ENCODE measurements around the gene S100A12. TPM values are rescaled to one million over a fixed set of nuclear protein-coding genes. Genes with fewer than 3 reads are reported as not detected.

S100A12 gene
- total RNA-seq, result not detected in 2 replicates

GRCh38 chr1:153375511-153375910 lies at the start of gene S100A12:
S100A12 (minus strand) TSS chr1:153375621; CDS start chr1:153374592, 1,029 bp downstream.

GRCh38 chr1:153415850-153416570 lies 40.6 kb upstream of the S100A12 start, which contains the start of gene S100A7A:
S100A7A (plus strand) TSS chr1:153416520; CDS start chr1:153418083, 1,563 bp downstream.

GRCh38 chr1:153390938-153391710 lies 15.7 kb upstream of the S100A12 start, which contains the start of gene S100A8:
S100A8 (minus strand) TSS chr1:153391073; CDS start chr1:153390535, 538 bp downstream.

GRCh38 chr1:153357853-153358690 lies 17.3 kb downstream of the S100A12 start, which contains the start of gene S100A9:
S100A9 (plus strand) TSS chr1:153357854; CDS start chr1:153358284, 430 bp downstream.

GRCh38 chr1:153348511-153349362 lies 26.7 kb downstream of the S100A12 start, which contains the start of gene PGLYRP4:
PGLYRP4 (minus strand) TSS chr1:153348841; CDS start chr1:153347932, 909 bp downstream.

Other genes with a start within 250 kb of the S100A12 start
- gene SPRR2G, start 224.7 kb downstream of the S100A12 start, total RNA-seq, result not detected in 2 replicates
- not detected in 2 replicates for gene LELP1, start 172.2 kb downstream of the S100A12 start, total RNA-seq
- not detected in 2 replicates for gene PRR9, start 158.0 kb downstream of the S100A12 start, total RNA-seq
- gene LORICRIN, start 115.9 kb downstream of the S100A12 start, total RNA-seq, result not detected in 2 replicates
- not detected in 2 replicates for gene PGLYRP3, start 62.7 kb downstream of the S100A12 start, total RNA-seq
- gene PGLYRP4, start 26.8 kb downstream of the S100A12 start, total RNA-seq, result not detected in 2 replicates
- gene S100A9, start 17.8 kb downstream of the S100A12 start, total RNA-seq, result 0.19 TPM in 1 of 2 replicates, not detected in the other
- gene S100A8, start 15.5 kb upstream of the S100A12 start, total RNA-seq, result not detected in 2 replicates
- gene S100A7A, start 40.9 kb upstream of the S100A12 start, total RNA-seq, result not detected in 2 replicates
- gene S100A7, start 85.0 kb upstream of the S100A12 start, total RNA-seq, result not detected in 2 replicates
- 2,220 and 2,797 TPM in 2 replicates for gene S100A6, start 160.4 kb upstream of the S100A12 start, total RNA-seq
- gene S100A5, start 165.3 kb upstream of the S100A12 start, total RNA-seq, result 0.26 and 0.62 TPM in 2 replicates
- gene S100A4, start 170.2 kb upstream of the S100A12 start, total RNA-seq, result 462 and 473 TPM in 2 replicates
- gene S100A3, start 173.6 kb upstream of the S100A12 start, total RNA-seq, result 8.1 and 13.3 TPM in 2 replicates
- 2.4 and 4.0 TPM in 2 replicates for gene S100A2, start 190.2 kb upstream of the S100A12 start, total RNA-seq
- gene S100A16, start 237.5 kb upstream of the S100A12 start, total RNA-seq, result 250 and 256 TPM in 2 replicates
- gene S100A14, start 240.7 kb upstream of the S100A12 start, total RNA-seq, result 0.25 and 0.26 TPM in 2 replicates